HG03139 (cell line): ENCODE results near the gene LRP1B.
"Not testable (repeated sequence)": the region's sequence is repeated elsewhere in the genome, so short reads cannot be mapped to it uniquely, and the experiment has no call there.

Experiments
- ATAC-seq: cut with Tn5 transposase; IDR thresholded peaks from one replicate; pipeline ENCODE4 v1.9.1; 2021; ENCODE audit not compliant: unreplicated experiment

Gene LRP1B

DNA sequence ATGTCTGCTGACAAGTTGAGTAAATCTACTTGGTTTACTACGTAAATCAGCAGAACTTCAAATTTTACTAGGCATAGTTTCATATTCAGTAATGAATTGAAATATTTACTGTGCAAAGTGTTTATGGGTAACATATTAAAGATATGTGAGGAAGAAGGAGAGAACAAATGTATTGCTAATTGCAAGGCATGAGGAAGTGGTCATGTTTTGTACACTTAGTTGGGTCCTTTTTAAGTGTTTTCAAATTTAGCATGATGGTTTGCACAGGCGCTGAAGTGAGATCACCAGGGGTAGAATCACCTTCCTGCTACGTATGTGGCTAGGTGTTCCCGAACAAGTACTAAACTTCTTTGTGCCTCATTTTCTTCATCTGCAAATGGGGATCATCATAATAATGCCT lies 1534.4 kb downstream of the LRP1B start:
- peak; percentile 80 for ATAC-seq

- no peak for ATAC-seq
These were observed 1535.7 kb downstream of the LRP1B start for GRCh38 chr2:140595107-140595506.

DNA sequence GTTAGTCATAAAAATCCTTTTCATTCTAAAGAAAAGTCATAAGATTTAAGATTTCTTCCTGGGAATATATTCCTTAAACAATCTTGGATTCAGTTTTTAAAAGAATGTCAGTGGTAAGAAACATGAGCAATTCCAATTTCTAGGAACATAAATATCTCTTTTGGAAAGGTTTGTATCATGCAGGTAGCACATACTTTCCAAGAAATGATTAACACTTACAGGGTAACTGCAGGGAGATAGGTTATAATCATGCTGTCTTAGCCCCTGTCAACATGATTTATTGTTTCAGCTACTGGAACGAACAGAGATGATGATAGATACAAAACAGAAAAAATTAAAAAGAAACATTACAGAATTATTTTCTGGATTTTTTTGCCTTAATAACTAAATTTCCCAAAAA lies 1537.7 kb downstream of the LRP1B start:
- no peak for ATAC-seq

DNA sequence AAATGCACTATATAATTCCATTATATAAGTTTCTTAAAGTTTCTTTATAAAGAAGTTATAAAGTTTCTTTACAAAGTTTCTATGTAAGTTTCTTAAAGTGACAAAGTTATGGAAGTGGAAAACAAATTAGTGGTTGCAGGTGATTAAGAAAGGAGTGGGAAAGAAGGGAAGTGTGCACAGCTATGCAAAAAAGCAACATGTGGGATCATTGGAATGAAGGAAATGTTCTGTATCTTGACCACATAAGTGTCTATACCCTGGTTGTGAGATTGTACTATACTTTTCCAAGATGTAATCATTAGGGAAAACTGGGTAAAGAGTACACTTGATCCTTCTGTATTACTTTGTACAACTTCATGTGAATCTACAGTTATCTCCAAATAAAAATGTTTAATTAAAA lies 1541.1 kb downstream of the LRP1B start:
- ATAC-seq: no peak

DNA sequence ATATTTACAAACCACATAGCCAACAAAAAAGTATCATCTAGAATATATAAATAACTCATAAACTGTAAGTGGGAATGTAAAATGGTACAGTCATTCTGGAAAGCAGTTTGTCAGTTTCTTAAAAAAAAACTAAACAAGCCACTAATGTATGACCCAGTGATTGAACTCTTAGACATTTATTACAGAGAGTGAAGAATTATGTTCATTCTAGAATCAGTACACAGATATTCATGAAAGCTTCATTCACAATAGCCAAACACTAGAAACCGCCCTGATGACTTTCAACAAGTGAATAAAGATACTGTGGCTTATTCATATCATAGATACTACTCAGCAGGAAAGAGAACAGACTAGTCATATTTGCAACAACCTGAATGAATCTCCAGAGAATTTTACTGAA lies 1541.5 kb downstream of the LRP1B start:
- ATAC-seq: no peak

- ATAC-seq: peak; percentile 96
These were observed 1544.4 kb downstream of the LRP1B start for GRCh38 chr2:140586379-140586778.

DNA sequence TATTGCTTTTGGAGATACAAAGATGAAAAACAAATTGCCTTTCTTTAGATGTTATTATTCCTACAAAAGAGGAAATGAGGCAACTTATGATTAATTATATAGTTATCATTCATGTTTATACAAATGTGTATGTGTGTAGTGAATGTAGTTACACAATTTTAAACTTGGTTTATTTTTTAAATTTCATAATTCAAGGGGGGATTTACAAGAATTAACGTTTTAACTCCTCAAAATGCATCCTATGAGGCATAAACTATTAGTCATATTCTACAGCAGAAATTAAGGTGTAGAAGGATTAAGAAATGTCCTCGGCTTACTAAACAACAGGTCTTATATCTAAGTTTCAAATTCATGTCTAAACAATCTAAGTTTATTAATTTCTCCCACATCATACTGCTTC lies 1545.8 kb downstream of the LRP1B start:
- no peak for ATAC-seq

DNA sequence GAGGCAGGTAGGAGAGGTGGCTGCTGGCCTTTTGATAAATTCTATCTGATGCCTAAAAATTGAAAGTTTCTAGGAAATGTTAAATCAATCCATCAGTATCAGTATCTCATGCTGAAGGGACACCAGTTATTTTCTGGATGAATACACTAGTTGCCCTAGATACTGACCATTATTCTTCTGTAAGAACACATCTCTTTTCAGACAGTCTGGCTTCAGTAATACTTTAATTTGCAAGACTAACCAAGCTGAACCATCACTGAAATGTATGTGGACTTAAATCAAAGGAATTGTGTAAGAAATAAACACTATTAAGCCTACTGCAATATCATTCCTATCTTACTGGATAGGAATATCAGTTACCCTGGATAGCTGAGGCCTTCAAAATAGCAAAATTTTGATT lies 1546.3 kb downstream of the LRP1B start:
- ATAC-seq: no peak

DNA sequence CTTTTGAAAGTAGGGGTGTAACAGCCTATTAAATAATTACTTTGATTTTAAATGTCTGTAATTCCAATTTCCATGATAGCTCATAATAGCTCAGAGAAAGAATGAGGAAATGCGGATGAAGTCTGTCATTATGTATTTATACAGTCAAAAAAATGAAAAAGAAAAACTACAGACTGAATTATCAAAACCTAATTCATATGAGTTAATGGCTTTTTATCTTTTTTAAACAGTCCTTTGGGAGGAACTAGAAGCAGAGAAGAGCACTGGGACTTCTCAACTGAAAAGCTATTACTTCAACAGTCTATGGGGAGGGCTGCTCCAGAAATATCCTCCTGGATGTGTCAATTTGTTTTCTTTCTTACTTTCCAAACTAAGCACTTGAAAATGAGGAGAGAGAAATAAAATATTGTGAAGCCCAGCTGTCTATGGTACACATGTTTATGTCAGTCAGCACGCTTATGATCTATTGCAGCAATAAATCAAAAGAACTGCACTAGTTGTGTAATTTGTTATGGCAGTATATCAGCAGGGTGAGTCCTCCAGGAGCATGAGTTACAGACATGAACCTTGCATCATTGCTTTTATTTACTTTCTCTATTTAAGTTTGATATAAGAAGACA lies 1550.2 kb downstream of the LRP1B start:
- no peak for ATAC-seq

DNA sequence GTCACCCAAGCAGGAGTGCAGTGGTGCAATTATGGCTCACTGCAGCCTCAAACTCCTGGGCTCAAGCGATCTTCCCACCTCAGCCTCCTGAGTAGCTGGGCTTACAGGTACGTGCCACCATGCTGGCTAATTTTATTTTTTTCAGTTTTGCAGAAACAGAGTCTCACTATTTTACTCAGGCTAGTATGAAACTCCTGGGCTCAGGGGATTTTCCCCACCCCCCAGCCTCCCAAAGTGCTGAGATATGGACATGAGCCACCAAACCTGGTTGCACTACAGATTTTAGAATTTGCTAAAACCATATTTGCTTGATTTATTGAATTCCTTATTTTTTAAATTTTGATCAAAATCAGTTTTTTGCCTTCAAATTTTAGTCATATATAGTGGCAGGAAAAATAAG lies 1553.4 kb downstream of the LRP1B start:
- ATAC-seq: no peak

DNA sequence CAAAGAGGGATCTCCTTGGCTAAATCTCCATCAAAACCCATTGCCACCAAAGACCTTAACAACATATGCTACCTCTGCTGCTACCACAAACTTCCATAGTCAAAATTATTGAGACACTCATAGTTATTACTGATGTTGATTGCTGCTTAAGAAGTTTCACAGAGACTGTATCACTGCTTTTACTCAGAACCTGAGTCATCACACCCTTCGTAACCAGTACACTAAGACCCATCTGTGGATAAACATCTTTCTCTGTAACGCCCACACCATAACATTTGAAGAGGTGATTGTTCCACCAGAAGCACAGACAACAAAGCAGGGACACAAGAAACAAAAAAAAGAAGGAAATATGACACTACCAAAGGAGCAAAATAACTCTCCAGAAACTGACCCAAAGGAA lies 1563.1 kb downstream of the LRP1B start:
- no peak for ATAC-seq

DNA sequence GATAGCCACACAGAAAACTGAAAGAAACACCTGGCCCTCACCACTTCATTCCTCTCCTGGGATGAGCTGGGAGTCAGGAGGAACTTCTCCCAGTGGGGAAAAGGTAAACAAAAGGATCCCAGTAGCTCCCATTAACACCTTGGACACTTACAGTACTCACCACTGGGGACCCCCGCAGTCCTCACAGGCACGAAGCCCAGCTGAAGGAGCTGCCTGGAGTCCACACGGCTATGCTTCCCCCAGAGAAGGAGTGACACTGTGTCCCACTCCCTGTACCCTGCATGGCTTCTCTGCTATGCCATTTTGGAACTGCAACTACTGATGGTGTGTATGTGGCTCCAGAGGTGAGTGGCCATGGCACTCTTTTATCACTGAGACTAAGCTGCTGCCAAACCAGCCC lies 1565.1 kb downstream of the LRP1B start:
- ATAC-seq: no peak

DNA sequence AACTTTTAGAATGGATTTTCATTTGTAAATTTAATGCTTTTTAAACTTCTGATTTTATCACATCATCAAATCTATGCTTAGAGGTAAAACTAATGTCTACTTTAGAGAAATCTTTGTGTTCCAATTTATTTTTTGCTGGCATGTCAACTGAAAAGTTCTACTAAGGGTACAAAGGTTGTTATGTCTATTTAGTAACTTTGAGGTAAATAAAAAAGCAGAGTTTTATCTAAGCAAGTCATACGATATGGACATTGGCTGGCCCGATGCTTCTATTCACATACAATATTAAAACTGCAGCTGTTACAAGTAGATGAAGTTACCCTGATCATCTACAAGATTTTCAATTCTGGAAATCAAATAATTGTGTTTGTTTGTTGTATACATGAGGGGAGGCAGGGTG lies 1575.1 kb downstream of the LRP1B start:
- no peak for ATAC-seq

DNA sequence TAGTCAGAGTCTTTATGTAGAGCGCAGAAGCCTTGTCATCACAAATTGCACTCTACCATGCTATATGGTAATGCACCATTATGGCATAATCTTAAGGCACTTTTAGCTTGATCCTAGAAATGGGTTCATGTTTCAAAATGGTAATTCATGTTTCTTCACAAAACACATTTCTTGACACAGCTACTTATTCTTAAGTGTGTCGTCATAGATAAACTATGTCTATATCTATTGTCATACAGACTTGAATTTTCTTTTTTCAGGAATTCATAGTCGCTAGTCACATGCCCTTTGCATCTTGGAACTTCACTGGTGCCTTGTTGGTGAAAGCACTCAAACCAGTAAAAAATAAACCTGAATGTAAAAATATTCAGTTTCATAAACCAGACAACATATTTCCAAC lies 1578.2 kb downstream of the LRP1B start:
- ATAC-seq: no peak

DNA sequence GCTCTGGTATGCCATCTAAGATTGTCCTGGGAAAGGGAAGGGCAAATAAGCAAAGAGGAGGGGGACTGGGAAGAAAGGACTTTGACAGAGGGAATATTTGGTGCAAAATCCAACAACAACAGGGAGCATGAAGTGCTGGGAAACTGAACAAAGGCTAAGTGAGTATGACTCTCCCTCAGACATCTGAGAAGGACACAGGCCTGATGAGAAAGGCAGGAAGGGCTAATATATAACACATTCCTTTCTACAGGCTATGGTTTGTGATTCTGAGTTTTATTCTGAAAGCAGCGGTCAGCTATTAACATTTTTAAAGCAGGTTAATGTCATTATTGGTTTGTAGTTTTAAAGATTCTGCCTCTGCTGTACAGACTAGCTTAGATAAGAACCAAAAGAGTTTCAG lies 1579.5 kb downstream of the LRP1B start:
- ATAC-seq: no peak

DNA sequence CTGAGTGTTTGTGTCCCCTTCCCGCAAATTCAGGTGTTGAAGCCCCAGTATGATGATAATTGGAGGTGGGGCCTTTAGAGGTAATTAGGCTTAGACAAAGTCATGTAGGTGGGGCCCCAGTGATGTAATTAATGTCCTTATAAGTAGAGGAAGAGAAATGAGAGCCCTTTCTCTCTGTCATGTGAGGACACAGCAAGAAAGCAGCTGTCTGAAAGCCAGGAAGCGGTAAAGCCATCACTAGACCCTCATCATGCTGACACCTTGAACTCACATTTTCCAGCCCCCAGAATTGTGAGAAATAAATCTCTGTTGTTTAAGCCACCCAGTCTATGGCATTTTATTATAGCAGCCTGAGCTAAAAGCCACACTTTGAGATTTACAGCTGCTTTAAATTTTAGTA lies 1580.0 kb downstream of the LRP1B start:
- no peak for ATAC-seq

DNA sequence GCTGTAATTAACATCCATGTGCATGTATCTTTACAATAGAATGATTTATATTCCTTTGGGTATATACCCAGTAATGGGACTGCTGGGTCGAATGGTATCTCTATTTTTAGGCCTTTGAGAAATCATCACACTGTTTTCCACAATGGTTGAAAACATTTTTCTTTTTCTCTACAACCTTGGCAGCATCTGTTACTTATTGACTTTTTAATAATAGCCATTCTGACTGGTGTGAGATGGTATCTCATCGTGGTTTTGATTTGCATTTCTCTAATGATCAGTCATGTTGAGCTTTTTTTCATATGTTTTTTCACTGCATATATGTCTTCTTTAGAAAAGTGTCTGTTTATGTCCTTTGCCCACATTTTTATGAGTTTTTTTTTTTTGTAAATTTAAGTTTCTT lies 1586.0 kb downstream of the LRP1B start:
- not testable (repeated sequence) for ATAC-seq

- ATAC-seq: no peak
These were observed 1588.2 kb downstream of the LRP1B start for GRCh38 chr2:140542627-140543026.

DNA sequence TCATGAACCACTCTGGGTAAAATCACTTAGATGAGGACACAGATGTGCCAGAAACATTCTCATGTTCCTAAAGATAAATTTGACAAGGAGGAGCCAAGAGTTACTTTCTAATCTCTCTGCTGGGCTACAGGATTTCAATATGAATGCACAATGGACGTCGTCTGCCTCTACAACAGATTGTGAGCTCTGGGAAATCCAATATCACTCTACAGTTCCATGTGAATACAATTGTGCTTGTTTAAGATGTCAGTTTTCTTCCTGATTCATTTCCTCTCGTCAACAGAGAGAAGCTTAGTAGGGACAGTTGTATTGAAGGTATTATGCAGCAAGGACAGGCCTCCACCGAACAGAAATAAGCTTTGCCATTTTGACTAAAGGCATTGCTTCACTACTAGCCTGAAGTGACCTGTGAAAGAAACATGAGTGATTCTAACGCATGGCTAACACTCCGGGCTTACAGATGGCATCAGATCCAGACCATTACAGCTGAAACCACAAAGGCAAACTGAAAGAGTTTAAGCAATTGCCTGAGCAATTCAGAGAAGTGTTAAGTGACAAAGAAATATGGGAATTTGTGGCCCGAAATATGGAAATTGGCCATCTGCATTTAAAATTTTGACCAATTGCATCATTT lies 1591.5 kb downstream of the LRP1B start:
- ATAC-seq: no peak

DNA sequence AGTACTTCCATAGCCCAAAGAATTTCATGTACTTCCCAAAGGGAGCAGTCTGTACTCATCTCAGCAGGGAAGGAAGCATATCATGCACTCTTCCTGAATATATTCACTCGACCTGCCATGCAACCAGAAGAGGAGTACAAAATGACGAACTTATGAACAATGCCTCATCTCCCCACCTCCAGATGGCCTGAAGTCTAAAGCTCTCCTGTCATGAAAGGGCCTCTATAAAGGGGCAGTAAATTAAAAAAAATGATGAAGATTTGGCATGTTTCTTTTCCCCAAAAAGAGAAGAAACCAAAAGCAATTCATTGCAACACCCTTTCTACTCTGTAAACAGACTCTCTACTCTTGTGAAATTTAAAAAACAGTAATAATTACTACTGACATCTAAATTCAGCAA lies 1601.1 kb downstream of the LRP1B start:
- ATAC-seq: no peak

GRCh38 chr2:140528982-140529381 lies 1601.8 kb downstream of the LRP1B start:
- ATAC-seq: no peak

DNA sequence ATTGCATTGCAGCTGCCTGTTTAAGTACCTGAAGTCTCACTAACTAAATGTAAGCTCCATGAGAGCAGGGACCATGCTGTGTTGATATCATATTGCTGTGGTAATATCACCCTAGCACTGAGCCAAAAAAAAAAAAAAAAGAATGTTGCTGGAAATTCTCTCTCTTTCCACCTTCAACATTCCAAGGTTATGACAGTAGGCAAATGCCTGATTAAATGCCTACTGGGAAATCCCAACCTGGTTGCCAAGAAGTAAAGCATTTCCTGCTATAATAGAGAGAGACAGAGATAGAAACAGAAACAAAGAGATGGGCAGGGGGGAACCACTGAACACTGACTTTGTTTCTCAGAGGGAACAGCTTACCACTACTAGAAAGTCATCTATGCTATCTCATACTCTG lies 1604.2 kb downstream of the LRP1B start:
- ATAC-seq: no peak

DNA sequence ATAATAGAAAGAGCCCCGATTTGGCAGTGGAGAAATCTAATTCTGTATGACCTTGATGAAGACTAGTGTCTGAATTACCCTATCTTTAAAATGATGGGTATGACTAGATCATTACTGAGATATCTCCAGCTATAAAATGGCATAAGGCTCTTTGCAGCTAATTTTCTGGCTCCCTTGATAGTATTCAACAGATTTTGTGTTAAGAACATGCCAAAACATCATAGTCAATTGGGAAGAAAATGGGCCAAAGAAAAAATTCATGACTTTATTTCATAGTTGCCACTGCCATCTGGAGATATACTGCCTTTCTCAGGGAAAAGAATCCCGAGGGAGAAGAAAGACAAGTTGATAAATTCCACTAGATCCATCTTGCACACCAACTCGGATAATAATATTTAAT lies 1618.7 kb downstream of the LRP1B start:
- no peak for ATAC-seq
